ENCODE results near the gene ETNPPL.

ETNPPL gene

DNA sequence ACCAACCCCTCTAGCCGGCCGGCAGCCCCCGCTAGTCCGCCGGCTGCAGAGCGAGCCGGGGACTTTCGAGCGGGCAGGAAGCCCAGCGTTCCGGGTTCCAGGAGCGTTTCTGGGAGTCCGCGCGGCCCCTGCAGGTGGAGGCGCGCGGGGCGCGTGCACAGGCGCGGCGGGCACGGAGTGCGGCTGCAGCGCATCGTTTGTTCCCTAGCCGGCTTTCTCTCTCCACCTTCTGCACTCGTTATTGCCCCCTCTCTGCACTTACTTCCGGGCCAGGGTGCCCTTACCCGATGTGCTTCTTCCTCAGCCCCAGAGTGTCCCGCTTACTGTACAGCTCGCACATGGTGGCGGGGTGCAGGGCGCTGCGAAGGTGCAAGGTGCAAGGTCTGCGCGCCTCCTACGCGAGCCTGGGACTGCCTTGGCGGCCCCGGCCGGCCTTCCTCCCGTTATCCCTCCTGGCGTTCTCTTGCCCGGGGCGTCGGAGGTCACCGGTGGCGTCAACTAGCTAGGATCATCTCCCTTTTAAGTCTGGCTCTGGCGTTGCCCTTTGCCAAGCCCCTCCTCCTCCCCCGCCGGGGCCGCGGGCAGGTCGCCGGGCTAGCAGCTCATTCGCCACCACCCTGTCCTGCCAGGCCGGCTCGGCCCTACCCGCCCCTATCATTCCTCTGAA is at the start of gene ETNPPL:
ETNPPL (minus strand) TSS at position 495 of the 667 bp plus-strand sequence; CDS start at position 340, 155 bp downstream.
- DNase-seq (ENCODE audit: low read depth), result no peak

DNA sequence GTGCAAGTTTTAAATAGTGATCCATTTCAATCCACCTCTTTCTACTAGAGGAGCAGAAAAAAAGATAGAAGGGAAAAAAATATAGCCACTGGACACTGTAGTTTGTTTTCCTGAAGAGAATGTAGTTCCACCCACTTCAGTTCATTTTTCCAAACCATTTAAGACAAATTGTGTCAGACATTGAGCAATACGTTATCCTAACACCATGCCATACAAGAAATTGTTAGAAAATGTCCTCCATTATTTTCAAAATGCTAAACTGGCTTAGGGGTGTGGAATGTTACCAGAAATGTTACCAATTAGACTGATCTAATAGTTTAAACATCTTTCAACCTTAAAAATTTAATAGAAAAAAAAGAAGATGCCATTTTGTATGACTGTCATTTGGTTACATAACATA is 48.6 kb upstream of the ETNPPL start:
- no peak for DNase-seq (ENCODE audit: low read depth)

DNA sequence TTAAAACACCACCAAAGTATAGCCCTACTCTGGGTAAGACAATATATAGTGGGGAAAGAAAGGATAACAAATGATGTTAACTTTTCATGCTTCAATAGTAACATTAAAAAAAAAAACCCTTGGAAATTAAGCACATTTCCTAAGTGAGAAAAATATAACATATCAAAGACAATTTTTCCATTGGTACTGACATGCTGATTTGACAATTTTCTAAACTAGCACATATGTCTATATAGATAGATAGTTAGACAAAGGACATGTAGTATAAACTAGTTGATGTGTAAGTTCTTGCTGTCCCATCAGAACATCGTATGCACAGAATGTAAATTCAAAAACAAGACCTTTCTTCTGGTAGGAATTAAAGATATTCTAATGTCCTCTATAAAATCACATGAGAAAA is 47.2 kb upstream of the ETNPPL start:
- DNase-seq (ENCODE audit: low read depth), result no peak

DNA sequence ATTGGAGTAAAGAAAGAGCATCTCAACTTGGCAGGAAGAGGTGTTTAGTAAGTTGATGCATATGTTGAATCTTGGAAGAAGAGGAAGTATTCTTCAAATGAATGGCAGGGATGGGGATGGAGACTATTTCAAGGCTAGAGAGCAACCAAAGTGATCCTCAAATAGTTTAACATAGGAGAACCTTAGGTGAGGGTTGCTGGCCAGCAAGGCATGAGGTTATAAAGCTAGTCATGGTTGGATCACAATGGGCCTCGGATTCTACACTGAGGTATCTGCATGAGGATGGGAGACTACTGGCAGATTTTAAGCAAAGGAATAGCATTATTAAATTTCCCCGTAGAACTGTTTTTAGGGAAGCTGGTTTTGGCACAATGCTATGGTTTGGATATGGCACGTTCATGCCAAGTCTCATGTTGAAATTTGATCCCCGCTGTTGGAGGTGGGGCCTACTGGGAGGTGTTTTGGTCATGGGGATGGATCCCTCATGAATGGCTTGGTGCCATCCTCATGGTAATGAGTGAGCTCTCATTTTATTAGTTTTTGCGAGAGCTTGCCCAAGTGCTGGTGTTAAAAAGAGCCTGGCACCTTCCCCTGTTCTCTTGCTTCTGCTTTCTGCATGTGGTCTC is 41.9 kb upstream of the ETNPPL start:
- DNase-seq (ENCODE audit: low read depth), result no peak

DNA sequence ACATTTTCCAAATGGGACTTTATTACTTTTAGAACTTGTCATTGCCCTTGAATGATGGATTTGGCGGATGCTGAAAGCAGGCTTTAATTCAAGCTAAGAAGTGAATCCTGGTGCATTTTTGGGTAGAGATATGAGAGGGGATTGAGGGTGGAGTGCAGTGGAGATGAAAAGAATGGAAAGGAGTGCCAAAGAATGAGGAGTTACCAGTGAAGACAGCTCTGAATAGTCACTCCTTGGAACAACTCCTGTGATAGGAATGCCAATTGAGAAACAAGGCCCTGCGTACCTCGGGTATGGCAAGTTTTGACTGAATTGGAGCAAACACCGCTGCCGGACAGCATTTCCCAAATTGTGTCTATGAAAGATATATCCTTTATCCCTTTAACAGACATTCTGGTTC is 36.5 kb upstream of the ETNPPL start:
- no peak for DNase-seq (ENCODE audit: low read depth)

DNA sequence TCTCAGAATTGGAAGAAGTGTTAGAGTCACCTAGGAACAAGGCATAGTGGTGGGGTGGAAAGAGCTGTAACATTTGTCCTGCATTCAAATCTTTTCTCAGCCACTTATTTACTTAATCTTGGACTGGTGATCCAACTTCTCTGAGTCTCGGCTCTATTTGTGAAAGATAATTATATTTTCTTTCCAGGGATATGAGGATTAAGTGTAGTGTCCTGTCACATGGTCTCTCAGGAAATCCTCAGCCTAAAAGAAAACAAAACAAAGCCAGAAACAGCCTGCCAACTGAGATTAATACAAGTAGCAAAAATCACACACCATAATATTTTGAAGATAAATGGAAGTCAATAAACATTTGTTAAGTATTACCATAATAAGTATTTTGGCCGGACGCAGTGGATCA is 33.3 kb upstream of the ETNPPL start:
- DNase-seq (ENCODE audit: low read depth), result no peak

DNA sequence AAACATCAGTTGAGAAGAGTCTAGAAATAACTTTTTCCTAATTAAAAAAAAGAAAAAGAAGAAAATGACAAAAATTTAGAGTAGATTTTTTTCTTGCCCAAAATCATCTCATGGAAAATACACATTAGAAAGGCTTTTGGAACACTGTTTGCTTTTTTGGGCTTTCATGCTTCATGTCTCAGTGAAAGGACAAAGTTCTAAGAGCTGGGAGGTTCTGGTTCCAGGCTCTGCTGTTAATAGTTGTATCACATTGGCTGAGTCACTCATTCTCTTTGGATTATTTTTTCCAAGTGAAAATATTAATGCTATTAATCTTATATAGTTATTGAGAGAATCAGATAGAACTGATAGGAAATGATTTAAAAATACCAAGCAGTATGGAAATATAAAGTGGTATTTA is 32.9 kb upstream of the ETNPPL start:
- no peak for DNase-seq (ENCODE audit: low read depth)

DNA sequence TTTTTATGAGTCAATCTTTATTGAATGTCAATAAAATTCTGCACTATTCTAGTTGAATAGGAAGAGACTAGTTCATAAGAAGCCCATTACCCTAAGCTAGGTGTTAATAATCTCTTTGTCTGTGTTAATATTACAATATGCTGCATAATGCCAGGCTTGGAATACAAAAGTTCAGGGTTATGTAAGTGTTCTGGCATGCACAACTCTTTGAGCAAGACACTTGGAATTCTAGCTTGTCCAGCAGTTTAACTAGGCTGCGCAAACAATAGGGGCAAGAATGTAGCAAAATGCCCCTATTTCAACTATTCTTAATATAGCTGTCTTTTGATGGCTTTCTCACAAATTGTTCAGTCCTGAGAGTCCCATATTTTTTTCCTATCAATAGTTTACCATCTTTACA is 31.3 kb upstream of the ETNPPL start:
- no peak for DNase-seq (ENCODE audit: low read depth)

DNA sequence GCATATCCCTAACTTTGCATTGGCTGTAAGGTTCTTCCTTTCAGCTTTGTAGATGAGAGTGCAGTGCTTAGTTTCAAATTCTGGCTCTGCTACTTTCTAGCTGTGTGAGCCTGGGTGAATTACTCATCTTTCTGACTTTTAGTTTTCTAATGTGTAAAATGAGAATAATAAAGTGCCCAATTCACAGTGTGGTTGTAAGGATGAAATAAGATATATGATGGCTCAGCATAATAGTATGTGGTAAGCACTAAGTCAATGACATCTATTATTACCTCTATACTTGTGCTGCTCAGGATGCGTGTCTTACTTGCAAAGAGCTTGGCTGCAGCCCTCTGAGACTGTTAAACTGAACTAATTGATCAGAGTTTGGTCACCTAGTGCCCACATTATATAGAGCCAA is 30.6 kb upstream of the ETNPPL start:
- DNase-seq (ENCODE audit: low read depth), result no peak

DNA sequence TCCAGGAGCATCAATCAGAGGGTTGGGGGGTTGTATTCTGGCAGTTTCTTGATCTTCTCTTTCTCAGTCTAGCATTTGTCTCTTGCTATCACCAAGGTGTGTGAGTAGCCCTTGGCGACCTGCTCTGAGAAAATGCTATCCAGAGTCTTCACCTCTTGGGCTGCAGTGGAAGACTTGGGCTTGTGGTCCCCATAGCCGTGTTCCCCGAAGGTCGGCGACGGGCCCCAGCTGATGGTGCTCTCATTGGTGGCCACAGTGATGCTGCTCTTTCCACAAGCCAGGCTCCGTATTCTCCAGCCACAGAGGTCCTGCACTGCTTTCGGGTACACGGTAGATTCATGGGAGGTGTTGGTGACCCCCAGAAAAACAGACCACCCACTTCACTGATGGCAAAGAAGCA is 25.9 kb upstream of the ETNPPL start:
- DNase-seq (ENCODE audit: low read depth), result no peak

DNA sequence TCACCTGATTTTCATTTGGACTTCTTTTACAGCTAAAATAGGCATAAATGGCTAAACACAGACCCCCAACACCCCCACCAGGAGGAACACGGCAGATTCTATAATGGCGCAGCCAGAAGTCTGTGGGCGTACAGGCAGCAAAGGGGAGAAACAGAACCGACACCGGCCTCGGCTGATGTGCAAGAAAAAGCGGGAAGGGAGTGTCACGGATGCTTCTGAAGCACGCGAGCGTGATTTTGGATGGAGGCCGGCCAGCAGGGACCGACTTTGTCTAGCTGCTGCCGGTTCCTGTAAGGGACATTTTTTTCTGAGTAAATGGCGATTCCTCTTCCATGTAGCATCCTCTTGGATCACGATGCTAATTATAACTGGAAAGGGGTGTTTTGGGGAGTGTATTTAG is 24.9 kb upstream of the ETNPPL start:
- DNase-seq (ENCODE audit: low read depth), result no peak

DNA sequence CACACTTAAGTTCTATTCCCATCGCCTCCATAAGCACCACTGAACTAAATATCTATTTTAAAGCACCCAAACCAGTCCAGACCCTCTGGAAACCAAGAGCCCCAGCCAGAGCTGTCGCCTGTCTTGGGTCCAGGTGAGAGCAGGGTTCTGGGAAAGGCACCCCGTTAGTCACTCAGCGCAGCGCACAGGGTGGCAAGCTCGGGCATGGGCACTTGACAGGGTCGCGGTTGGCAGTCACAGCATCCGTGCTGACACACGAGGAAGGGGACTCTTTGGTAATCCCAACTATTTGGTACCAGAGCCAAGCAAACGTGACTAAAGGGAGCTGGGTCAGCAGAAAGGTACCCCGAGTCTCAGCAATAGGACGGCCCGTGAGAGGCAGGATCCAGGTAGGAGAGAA is 24.3 kb upstream of the ETNPPL start:
- no peak for DNase-seq (ENCODE audit: low read depth)

DNA sequence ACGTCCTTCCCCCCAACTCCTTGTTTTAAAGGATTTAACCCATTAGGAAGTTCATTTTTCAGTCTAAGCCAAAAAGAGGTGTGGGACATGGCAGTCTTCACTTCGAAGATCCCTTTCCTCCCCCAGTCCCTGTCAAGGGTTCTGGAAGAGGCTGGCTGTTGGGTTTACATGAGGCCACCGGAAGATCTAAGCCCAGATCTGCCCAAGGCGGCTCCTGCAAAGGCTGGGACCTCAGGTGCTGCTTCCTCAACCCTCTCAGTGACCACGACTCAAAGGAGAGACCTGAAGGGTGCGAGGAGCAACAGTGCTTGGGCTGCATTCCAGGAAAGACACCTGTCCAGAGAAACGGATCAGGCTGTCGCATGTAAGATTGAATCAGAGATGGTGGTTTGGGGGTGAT is 23.5 kb upstream of the ETNPPL start:
- DNase-seq (ENCODE audit: low read depth), result no peak

DNA sequence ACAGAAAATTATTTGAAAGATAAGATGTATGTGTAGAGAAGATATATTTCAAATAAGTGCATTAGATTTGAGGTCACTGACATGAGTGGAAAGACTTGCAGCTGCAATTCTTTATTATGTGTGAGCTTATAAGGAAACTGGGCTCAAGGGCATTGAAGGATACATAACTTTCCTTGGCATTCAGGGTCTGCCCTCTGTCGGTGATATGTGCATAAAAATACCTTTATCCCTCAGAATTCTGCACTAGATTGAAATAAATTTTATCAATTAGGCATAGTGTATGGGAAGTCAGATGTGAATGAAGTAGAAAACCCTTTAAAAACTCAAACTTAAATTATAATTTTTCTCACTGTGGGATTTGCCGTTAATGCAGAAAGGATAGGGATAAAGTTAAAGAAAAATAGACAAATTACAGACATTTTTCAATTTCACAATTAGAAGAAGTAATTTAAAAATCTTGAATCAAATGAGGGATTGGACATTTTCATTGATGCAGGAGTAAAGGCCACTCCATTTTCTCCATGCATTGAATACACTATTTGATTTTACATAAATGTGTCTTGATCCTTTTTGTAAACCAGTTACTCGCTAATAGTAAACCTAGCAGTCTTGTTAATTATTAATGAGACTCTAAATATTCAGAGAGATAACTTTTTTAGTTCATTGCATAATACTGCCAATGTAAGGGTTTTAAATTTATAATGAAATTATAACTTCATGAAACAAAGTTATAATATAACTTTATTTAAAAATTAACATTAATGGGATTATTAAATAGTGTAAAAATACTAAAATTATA is 21.0 kb upstream of the ETNPPL start:
- DNase-seq (ENCODE audit: low read depth), result no peak

DNA sequence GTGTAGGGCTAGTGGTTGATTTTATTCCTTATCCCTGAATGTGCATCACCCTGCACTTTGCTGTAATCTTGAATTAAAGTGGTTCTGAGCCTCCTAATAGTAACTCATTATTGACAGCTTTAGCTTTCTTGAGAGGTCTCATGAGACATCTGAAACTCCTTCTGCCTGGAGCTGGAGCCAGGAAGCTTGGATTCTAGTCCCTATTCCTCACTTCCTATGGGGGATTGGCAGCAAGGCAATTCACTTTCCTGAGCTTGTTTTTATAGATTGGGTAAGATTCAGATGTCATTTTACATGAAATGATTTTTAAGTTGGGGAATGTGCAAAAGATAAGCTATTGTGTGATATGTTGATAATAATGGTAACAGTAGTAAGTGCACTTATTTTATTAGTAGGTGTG is 17.1 kb upstream of the ETNPPL start:
- DNase-seq (ENCODE audit: low read depth), result no peak

DNA sequence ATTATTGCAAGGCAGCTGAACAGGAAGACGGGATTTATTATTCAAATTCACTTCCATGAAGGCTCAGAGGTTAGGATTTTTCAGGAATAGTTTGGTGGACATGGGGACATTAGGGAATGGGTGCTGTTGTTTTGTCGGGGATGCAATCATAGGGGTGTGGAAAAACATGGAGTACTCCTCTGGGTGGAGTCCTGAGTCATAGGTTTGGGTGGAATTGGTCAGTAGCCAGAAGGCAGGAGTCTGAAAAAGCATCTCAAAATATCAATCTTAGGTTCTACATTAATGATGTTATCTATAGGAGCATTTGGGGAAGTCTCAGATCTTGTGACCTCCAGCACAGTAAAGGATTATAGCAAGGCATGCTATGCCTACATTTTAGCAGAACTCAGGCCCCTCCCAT is 14.5 kb upstream of the ETNPPL start:
- DNase-seq (ENCODE audit: low read depth), result no peak

DNA sequence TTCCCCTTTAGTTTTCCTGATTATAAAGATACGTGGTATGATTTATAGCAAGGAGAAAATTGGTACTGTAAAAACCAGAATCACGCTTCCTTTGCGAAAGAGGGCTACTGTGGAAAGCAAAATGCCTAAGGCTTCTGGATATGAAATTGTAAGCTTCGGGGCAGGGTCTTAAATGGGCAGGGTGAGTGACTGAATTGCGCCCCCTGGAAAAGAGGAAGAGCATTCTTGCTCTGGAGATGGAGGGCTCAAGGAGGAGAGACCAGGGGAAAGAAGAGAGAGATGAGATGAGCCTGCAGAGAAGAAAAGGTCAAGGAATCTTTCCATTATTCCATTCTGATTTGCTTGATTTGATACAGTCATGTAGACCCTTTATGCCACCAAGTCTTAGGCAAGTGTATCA is 13.1 kb upstream of the ETNPPL start:
- no peak for DNase-seq (ENCODE audit: low read depth)

DNA sequence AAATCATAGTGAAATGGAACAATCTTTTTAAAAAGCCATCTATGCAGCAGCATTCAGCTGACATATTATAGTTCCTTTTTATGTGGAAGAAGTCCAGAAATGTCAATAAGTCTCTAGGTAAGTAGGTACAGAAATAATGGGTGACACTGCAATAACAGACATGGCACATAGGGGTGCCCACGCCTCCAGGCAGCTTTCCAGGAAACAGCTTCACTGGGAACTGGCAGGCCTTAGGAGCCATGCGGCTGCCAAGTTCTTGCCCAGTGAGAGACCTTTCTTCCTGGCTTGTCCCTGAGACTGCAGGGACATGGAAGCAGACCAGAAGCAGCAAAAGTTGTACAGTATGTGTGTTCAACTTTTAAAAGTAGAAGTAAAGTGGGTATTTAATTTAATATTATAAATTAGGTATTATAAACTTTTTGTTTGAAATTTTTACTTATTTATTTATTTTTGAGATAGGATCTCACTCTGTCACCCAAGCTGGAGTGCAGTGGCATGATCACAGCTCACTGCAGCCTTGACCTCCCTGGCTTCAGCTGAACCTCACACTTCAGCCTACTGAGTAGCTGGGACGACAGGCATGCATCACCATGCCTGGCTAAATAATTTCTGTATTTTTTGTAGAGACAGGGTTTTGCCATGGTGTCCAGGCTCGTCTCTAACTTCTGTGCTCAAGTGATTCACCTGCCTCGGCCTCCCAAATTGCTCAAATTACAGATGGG is 12.1 kb upstream of the ETNPPL start:
- no peak for DNase-seq (ENCODE audit: low read depth)

DNA sequence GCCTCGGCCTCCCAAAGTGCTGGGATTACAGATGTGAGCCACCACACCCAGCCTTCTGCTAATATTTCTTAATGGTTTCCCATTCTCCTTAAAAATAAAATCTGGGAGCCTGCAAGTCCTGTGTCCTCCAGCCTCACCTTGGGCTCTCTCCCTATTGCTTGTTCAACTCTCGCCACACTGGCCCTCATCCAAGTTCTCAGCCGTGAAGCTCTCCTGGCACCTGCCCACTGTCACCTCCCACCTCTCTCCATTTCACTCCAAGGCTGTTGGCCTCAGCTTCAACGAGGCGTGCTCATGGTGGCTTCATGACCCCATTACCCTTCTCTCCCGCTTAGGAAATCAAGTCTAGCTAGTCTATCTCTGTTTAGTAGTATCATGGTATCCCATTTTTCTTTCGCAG is 9.5 kb upstream of the ETNPPL start:
- DNase-seq (ENCODE audit: low read depth), result no peak

DNA sequence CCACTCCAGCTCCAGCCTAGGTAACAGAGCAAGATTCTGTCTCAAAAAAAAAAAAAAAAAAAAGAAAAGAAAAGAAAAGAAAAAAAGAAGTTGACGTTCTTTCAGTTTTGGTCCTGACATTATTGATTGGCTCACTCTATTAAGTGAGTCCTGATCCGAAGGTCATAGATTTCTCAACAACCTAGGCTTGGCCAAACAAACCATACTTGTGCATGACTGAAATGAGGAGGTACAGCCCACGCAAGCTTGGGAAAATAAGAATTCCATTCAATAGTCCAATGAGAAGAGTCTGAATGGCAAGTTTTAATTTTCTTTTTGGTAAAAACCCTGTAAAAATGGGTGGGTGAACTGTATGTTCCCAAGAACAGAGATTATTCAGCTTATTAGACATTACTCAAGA is 3.2 kb upstream of the ETNPPL start:
- DNase-seq (ENCODE audit: low read depth), result no peak

DNA sequence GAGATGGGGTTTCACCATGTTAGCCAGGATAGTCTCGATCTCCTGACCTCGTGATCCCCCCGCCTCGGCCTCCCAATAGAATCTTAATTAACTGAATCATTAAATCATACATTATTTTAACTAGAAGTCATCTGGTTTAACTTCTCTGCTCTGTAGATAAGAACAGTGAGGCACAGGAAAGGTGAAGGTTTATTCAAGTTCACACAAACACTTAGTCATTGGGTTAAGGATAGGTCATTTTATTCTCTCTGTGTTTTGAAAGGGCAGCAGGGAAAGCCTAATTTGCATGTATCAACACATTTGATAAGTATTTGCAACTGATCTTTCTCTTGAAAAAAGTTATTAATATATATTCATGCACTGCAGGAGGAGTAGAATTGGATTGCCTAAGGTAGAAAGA is 1.1 kb upstream of the ETNPPL start:
- DNase-seq (ENCODE audit: low read depth), result no peak

DNA sequence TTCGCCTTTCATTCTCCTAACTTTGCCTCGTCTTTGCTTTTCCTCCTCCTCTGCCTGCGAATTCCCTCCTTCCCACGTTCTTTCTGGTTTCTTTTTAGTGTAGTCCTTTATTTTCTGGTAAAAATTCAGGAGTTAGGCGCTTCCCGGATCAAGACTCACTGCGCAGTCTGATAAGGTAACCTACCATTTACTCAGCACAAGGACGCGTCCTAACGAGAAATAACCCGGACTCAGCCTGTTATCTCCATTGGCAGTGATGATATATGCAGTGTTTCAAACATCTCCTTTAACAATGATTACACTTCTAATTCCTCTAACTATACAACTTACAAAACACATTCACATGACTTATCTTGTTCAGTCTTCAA is 357 bp upstream of the ETNPPL start:
- no peak for DNase-seq (ENCODE audit: low read depth)

DNA sequence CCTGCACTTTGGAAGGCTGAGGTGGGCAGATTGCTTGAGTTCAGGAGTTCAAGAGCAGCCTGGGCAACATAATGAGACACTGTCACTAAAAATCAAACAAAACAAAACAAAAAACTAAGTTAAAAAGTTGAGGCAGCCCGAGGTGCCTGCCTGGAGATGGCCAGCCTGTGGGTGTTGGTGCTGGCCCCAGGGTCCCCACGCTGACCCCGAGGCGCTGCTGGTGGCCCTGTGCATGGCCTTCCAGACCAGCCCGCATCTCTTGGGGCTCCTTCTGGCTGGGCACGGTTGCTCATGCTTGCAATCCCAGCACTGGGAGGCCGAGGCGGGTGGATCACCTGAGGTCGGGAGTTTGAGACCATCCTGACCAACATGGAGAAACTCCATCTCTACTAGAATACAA is 4.4 kb downstream of the ETNPPL start:
- DNase-seq (ENCODE audit: low read depth), result no peak

Measured in stimulated activated CD8-positive, alpha-beta memory T cell treated with anti-CD3 and anti-CD28 coated beads, Interleukin-7, amount 100 ng/mL, for 24 hours (primary cell).